Measurements from ENCODE around the gene MADCAM1.

The MADCAM1 gene

DNA sequence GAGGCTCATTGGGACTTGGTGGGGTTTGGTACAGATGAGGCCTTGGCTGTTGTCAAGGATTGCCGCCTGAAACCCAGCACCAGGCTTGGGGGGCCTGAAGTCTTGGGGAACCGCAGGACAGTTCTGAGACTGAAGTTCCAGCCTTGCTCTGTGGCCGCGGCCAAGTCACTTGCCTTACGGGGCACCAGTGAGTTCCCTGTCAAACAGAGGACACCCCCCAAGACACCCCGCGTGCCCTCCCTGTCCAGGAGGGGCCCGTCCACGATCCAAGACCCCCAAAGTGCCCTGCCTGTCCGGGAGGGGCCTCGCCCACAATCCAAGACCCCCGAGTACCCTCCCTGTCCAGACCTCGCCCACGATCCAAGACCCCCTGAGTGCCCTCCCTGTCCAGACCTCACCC lies 37.8 kb downstream of the MADCAM1 start:
- TF ChIP-seq, protein P1, sequence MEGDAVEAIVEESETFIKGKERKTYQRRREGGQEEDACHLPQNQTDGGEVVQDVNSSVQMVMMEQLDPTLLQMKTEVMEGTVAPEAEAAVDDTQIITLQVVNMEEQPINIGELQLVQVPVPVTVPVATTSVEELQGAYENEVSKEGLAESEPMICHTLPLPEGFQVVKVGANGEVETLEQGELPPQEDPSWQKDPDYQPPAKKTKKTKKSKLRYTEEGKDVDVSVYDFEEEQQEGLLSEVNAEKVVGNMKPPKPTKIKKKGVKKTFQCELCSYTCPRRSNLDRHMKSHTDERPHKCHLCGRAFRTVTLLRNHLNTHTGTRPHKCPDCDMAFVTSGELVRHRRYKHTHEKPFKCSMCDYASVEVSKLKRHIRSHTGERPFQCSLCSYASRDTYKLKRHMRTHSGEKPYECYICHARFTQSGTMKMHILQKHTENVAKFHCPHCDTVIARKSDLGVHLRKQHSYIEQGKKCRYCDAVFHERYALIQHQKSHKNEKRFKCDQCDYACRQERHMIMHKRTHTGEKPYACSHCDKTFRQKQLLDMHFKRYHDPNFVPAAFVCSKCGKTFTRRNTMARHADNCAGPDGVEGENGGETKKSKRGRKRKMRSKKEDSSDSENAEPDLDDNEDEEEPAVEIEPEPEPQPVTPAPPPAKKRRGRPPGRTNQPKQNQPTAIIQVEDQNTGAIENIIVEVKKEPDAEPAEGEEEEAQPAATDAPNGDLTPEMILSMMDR (IDR thresholded peaks at IDR 0.05; ENCODE audit: low read depth, low read length) = no peak
- DNase-seq (ENCODE audit: low read depth in 2 of 2) = no peak
- H3K4me3 ChIP-seq (replicated peaks in 1 of 2; ENCODE audit: low read depth in 2 of 2, low read length in 2 of 2) = peak overlapping the region; percentile 88 to 96

DNA sequence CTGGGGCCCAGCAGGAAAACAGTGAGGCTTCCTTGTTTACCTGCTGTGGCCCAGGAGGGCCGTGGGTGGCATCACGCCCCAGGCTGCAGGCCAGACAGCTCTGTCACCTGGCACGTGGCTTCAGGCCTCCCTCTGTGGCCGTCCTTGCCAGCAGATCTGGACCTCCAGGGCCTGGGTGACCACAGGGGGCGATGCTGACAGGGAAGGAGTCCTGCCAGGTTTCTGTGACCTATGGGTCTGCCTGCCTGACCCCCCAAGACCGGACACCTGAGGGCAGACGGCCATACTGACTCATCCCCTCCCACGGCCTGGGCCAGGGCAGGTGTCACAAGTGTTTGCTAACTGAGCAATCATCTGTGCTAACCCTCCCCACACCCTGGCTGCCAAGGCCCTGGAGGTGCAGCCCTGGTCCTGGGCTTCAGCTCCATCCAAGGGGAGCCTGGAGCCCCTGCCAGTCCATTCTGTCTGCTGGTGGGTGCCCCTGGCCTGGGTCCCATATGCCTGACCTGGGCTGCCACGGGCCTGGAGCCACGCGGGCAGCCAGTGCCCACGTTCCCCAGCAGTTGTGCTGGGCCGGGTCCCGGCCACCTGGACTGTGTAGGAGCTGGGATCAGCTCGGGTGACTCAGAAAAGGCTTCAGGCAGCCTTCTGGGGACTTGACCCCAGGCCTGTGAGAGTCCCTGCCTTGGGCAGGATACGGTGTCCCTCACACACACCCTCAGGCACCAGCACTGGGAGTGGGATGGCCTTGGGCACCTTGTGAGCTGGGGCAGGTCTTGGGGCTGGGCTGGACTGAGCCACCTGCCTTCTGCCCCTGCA lies 38.9 kb downstream of the MADCAM1 start:
- no peak overlapping the region for H3K4me3 ChIP-seq (replicated peaks in 1 of 2; ENCODE audit: low read depth in 2 of 2, low read length in 2 of 2)
- TF ChIP-seq, protein P1 (IDR thresholded peaks at IDR 0.05; ENCODE audit: low read depth, low read length) = no peak
- DNase-seq (ENCODE audit: low read depth in 2 of 2) = no peak

DNA sequence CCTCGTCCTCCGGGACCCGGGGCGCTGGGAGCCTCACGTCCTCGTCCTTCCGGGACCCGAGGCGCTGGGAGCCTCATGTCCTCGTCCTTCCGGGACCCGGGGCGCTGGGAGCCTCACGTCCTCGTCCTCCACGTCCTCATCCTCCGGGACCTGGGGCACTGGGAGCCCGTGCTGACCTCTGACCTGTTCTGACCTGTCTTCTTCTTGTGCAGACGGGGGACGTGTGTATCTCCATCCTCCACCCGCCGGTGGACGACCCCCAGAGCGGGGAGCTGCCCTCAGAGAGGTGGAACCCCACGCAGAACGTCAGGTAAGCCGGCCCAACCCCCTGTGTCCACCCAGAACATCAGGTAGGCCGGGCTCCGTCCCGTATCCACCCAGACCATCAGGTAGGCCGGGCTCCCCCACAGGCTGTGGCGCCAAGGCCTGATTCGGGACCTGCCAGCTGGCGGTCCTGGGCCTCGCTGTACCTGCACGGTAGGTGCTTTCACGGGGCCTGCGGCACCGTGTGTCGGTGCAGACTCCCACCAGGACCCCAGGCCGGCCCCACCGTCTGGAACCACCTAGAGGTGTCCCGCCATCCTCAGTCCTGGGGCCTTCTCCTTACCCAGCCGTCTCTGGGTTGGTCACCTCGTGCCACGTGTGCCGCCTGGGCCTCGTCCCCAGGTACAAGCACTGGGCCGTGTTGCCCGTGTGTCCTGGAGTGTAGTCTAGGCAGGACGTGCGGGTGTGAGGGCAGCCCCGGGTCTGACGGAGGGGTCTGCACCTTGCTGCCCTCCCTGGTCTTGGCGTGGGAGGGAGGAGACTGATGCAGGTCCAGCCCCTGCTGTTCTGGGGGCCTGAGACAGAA lies 40.0 kb downstream of the MADCAM1 start:
- DNase-seq (ENCODE audit: low read depth in 2 of 2) = no peak
- TF ChIP-seq, protein P1 (IDR thresholded peaks at IDR 0.05; ENCODE audit: low read depth, low read length) = no peak
- H3K4me3 ChIP-seq (replicated peaks in 1 of 2; ENCODE audit: low read depth in 2 of 2, low read length in 2 of 2) = no peak overlapping the region

DNA sequence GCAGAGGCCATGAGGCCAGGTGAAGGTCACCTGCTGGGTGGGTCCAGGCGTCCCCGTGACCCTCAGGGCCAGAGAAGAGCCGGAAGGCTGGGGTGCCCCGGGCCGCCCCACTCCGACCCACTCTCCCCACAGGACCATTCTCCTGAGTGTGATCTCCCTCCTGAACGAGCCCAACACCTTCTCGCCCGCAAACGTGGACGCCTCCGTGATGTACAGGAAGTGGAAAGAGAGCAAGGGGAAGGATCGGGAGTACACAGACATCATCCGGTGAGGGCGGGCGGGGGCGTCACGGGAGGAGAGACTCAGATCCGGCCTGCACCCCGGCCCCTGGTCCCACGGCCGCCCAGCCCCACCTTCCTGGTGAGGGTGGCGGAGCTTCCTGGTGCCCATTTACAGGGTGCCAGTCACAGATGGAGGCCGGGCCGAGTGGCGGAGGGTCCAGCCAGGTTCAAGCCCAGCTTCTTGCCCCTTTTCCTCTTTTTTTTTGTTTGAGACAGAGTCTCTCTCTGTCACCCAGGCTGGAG lies 40.7 kb downstream of the MADCAM1 start:
- TF ChIP-seq, protein P1 (IDR thresholded peaks at IDR 0.05; ENCODE audit: low read depth, low read length) = no peak
- no peak for DNase-seq (ENCODE audit: low read depth in 2 of 2)
- H3K4me3 ChIP-seq (replicated peaks in 1 of 2; ENCODE audit: low read depth in 2 of 2, low read length in 2 of 2) = no peak overlapping the region

DNA sequence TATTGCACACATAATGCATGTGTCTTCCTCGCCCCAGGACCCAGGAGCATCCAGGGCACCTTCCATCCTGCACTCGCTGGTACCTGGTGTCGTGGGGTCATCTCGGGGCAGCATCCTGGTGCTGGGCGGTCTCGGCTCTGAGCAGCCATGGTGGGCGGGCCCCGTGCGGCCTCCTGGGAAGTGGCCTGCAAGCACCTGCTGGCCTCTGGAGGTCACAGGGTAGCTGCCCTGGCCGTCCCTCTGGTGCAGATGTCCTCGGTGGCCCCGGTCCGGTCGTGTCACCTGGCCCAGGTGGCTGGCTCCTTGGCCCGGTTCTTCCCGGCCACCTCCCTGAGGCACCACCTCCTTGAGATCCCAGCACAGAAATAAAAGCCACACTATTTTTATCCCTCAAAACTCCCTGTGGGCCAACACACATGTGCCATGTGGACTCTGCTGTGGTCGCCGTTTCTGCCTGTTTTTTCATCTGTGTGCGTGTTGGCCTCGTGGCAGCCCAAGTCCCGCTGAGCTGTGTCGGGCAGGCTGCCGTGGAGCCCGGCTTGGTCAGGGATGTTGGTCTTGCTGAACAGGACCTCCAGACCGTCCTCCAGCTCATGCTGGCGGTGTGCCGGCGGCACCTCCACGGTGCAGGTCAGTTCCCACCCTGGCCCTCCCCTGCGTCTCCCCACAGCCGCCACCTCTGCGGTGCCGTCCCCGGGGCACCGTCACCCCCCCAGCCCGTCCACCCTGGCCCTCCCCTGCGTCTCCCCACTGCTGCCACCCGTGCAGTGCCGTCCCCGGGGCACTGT lies 42.5 kb downstream of the MADCAM1 start:
- TF ChIP-seq, protein P1 (IDR thresholded peaks at IDR 0.05; ENCODE audit: low read depth, low read length) = no peak
- no peak for DNase-seq (ENCODE audit: low read depth in 2 of 2)
- H3K4me3 ChIP-seq (replicated peaks in 1 of 2; ENCODE audit: low read depth in 2 of 2, low read length in 2 of 2) = no peak overlapping the region

DNA sequence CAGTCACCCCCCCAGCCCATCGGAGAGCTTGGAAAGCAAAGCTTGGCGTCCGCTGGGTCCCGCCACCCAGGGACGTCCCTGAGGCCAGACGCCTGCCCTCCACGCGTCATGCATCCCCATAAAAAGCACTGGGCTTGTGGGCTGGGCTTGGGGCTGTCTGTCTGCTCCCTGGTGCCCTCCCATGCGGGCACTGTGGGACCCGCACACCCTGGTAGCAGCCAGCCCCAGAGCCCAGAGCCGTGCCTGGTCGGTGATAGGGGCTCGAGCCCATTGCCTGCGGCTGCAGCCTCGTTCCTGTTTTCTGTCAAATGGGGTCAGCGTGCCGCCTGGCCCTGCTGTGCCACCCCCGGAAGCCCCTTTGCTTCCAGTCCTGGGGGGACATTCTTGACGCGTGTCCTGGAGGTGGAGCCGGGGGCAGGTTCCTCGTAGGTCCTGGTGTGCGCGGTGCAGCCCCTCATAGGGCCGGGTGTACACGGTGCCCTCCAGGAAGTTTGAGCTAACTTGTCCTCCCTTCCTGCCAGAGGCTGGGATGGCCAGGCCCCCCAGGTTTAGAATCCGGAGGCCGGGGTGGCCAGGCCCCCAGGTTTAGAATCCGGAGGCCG lies 43.2 kb downstream of the MADCAM1 start:
- TF ChIP-seq, protein P1 (IDR thresholded peaks at IDR 0.05; ENCODE audit: low read depth, low read length) = no peak
- no peak overlapping the region for H3K4me3 ChIP-seq (replicated peaks in 1 of 2; ENCODE audit: low read depth in 2 of 2, low read length in 2 of 2)
- DNase-seq (ENCODE audit: low read depth in 2 of 2) = no peak

Data from cardiac fibroblast (primary cell).